HG03575 (cell line): Measurements from ENCODE around the gene PLXNA4.

ENCODE experiments used
- ATAC-seq: cut with Tn5 transposase; IDR thresholded peaks from one replicate; pipeline ENCODE4 v1.9.1; 2021; ENCODE audit not compliant: unreplicated experiment, insufficient number of reproducible peaks, low FRiP score; ENCODE audit errors: extremely low read depth

The PLXNA4 gene

GRCh38 chr7:132592231-132592920, 16.1 kb upstream of the PLXNA4 start:
- ATAC-seq: no peak

- ATAC-seq: no peak
Measured at GRCh38 chr7:132590162-132590561, 13.9 kb upstream of the PLXNA4 start.

GRCh38 chr7:132588596-132588995, 12.3 kb upstream of the PLXNA4 start:
- no peak for ATAC-seq

- ATAC-seq: no peak
Measured at GRCh38 chr7:132584796-132585494, 8.7 kb upstream of the PLXNA4 start.

- no peak for ATAC-seq
Measured at GRCh38 chr7:132581431-132581830, 5.2 kb upstream of the PLXNA4 start.

- no peak for ATAC-seq
Measured at GRCh38 chr7:132580717-132581285, 4.5 kb upstream of the PLXNA4 start.

GRCh38 chr7:132580277-132580676, 4.0 kb upstream of the PLXNA4 start:
- no peak for ATAC-seq

GRCh38 chr7:132579260-132579899, 3.1 kb upstream of the PLXNA4 start:
- no peak for ATAC-seq

- ATAC-seq: no peak
Measured at GRCh38 chr7:132578826-132579225, 2.6 kb upstream of the PLXNA4 start.

- ATAC-seq: no peak
Measured at GRCh38 chr7:132578050-132578370, 1.7 kb upstream of the PLXNA4 start.

GRCh38 chr7:132577206-132578049, 1.2 kb upstream of the PLXNA4 start:
- ATAC-seq: no peak

- ATAC-seq: no peak
Measured at GRCh38 chr7:132576721-132577085, 433 bp upstream of the PLXNA4 start.

GRCh38 chr7:132575419-132575981, 770 bp downstream of the PLXNA4 start:
- ATAC-seq: no peak

- ATAC-seq: no peak
Measured at GRCh38 chr7:132574223-132574622, 2.0 kb downstream of the PLXNA4 start.

- ATAC-seq: no peak
Measured at GRCh38 chr7:132573251-132573955, 2.9 kb downstream of the PLXNA4 start.

GRCh38 chr7:132572526-132572925, 3.7 kb downstream of the PLXNA4 start:
- no peak for ATAC-seq

GRCh38 chr7:132571970-132572369, 4.3 kb downstream of the PLXNA4 start:
- no peak for ATAC-seq

- ATAC-seq: no peak
Measured at GRCh38 chr7:132569884-132570614, 6.2 kb downstream of the PLXNA4 start.
